GM18909 (cell line): ENCODE results near the gene GRID1.
"Not testable (repeated sequence)": the region's sequence is repeated elsewhere in the genome, so short reads cannot be mapped to it uniquely, and the experiment has no call there.

Experiments used
- ATAC-seq: cut with Tn5 transposase; IDR thresholded peaks from one replicate; pipeline ENCODE4 v1.9.1; 2021; ENCODE audit warnings: mild to moderate bottlenecking; ENCODE audit not compliant: unreplicated experiment, poor library complexity

The GRID1 gene

GRCh38 chr10:85847085-85847484 lies 519.5 kb downstream of the GRID1 start:
- no peak for ATAC-seq

GRCh38 chr10:85838660-85839059 lies 527.9 kb downstream of the GRID1 start:
- not testable (repeated sequence) for ATAC-seq

DNA sequence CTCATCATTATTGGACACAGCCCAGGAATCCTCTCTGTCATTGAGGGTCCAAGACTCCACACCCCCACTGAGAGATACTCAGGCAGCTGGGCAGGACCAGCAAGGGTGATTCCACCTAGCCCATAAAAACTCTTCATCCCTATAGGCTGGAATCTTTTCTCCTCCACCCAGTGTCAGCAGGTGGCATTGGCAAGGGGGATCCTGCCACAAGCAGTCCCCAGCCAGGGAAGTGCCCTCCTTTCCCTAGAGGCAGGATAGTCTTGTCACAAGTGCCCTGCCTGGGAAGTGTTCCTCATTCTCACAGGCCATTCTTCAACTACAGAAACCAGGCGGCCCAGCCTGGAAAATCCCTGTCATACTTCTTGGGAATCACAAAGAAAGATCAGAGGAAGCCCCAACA lies 533.6 kb downstream of the GRID1 start:
- ATAC-seq = no peak

- ATAC-seq = no peak
These were observed 535.2 kb downstream of the GRID1 start for GRCh38 chr10:85831422-85831821.

DNA sequence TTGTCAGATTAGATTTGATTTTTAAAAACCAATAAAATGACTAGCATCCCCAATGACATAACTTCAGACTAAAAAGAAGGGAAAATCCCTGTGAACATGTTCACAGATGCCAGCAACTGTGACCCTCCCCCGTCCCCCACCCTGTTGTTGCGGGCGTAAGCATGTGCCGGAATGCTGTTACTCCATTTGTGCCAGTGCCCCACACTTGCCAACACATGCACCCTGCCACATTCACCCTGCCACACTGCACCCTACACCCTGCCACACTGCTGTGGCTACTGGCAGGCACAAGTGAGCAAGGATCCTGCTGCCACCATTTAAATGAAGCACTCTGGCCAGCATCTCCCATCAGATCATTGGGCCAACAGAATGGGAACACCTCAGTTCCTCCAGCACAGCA lies 540.2 kb downstream of the GRID1 start:
- ATAC-seq = no peak

GRCh38 chr10:85811405-85811804 lies 555.2 kb downstream of the GRID1 start:
- ATAC-seq = no peak

DNA sequence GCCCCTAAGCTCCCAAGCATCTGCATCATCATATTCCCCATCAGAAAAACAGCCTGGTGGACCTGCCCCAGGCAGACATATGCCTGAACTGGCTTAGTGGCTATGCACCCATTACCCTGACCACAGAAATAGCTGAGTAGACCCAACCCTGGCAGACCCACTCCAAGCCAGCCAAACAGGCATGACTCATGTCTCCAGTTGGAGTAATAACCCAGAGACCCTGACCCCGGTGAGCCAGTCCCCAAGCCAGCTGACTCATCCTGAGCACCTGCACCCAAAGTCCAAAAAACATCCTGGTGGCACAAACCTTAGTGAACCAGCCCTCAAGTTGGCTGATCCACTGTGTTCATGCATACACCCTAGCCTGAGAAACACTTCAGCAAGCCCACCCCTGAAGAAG lies 555.9 kb downstream of the GRID1 start:
- ATAC-seq = no peak

DNA sequence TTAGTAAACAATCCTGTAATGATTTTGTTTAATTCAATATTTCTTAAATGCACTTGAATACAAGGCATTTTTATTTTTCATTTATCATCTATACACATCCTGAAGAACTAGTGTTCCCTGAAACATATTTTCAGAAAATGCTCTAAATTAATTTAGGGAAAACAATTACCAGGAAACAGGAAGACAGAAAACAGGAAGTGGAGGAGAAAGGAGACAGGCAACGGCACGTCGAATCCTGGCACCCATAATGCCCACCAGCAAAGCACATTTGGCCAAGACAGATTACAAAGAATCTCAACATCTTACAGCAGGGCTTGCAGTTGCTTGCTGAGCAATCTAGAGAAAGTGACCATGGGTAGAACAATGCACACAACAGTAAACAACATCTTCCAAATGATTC lies 571.1 kb downstream of the GRID1 start:
- ATAC-seq = no peak

DNA sequence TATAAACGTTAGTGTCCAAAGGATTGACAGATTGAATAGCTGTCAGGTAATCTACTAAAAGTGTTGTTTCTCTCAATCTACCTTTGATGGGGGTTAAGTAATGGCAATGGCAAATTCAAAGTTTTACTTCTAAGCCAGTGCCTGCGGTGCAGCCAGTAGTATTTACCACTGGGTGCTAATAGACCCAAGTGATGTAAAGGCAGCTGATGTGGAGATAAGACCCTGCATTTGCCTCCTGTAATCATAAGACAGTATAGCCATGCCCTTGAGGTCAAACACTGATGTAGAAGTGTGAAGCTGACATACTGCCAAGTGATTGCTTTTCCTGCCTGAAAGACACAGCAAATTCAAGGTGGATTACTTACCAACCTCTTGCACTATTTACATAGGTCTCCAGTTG lies 572.0 kb downstream of the GRID1 start:
- no peak for ATAC-seq

- ATAC-seq = no peak
These were observed 574.1 kb downstream of the GRID1 start for GRCh38 chr10:85792533-85792858.

GRCh38 chr10:85791818-85792532 lies 574.6 kb downstream of the GRID1 start:
- no peak for ATAC-seq

GRCh38 chr10:85789982-85790789 lies 576.4 kb downstream of the GRID1 start:
- ATAC-seq = no peak

GRCh38 chr10:85789125-85789524 lies 577.5 kb downstream of the GRID1 start:
- no peak for ATAC-seq

DNA sequence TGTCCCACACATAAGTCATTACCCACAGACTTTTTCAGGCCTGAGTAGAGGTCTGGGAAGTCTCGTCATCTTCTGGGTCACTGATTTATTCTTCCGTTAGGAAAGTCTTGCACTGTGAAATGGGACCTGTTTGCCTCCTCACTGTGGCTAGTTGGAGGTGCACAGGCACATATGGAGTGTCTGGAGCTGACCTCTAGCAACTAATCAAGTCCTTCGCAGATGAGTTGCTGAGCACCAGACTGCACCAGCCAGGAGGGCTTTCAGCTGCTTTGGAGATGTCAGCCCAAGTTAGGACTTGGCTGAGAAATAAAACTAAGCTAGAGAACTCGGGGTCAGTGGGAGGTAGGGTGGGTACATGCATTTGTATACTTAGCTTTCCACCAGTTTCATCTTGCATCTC lies 578.0 kb downstream of the GRID1 start:
- ATAC-seq = no peak

DNA sequence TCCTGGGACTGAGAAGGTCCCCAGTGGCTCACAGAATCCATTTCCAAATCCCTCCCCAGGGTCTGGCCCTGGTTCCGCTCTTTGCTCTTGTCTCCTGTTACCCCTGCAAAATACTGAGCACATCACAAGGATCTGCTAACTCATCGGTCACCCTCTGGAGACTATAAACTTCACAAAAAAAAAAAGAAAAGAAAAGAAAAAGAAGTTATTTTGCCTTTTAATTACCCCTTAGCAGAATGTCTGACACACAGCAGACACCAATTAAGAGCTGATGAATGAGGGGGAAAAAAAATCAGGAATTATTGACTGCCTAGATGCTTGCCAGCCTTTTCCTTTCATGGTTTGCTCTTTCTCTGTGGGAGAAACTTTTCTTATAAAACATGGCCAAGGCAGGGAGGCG lies 578.7 kb downstream of the GRID1 start:
- no peak for ATAC-seq

- ATAC-seq = no peak
These were observed 579.2 kb downstream of the GRID1 start for GRCh38 chr10:85787393-85787792.

DNA sequence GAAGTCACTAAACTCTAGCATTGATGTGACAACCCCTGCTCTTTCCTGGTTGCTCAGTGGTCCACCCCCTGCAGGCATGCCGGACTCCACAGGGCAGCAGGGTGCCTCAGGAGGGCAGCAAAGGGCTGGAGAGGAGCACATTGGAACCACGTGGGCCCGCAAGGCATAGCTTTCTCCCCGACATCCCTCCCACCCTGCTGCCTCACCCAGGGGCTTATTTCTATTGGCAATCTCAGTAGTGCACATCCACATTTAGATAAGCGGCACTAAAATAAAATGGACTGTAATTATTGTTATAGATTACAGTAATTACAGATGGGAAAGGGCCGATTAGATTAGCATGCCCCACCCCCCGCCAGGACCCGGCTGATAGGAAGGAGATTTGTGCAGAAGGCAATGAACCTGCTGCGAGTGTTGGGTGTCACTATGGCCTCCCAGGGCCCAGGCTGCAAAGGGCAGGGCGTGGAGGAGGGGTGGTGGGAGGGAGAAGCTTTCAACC lies 580.1 kb downstream of the GRID1 start:
- no peak for ATAC-seq

- no peak for ATAC-seq
These were observed 581.8 kb downstream of the GRID1 start for GRCh38 chr10:85784792-85785191.

GRCh38 chr10:85781404-85781803 lies 585.2 kb downstream of the GRID1 start:
- no peak for ATAC-seq

DNA sequence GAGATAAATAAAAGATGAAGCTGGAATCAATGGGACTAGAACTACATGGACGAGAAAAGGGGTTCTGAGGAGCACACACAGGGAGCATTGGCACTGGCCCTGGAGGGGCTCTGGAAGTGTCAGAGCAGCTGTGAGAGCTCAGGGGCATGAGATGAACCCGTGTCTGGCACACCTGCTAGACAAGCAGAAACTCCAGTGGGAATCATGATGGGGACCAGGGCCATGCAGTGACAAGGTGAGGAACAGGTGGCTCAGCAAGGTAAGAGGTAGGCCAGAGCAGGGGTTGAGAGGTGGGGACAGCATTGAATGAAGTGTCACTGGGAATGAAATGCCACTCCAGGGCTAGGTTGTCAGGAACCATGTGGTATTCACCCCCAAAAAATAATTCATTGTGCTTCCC lies 588.5 kb downstream of the GRID1 start:
- ATAC-seq = no peak

DNA sequence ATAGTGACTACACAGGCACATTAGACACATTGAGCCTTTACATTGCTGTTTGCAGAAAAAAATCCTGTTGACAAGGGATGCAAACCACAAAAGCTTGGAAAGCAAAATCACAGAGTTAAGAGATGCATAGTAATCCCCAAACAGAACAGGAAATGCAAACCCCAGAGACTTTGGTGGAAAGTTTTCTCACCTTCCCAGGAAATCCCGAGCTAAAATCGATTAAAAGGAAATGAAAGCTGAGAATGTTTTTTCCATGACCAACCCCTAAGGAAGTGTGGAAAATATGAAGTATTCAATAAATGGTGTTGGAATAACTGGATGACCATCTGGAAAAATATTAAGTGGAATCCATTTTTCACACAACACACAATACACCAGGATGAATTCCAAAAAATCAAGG lies 598.7 kb downstream of the GRID1 start:
- ATAC-seq = no peak

GRCh38 chr10:85764108-85764507 lies 602.5 kb downstream of the GRID1 start:
- no peak for ATAC-seq
